GM21619 (cell line): ENCODE measurements around the gene PSMB2.
"Not testable (repeated sequence)": the region's sequence is repeated elsewhere in the genome, so short reads cannot be mapped to it uniquely, and the experiment has no call there.

ENCODE experiments used
- ATAC-seq: cut with Tn5 transposase; IDR thresholded peaks from one replicate; pipeline ENCODE4 v1.9.1; 2021; ENCODE audit not compliant: unreplicated experiment

Gene PSMB2

GRCh38 chr1:35641233-35641866 lies at the start of gene PSMB2:
Gene PSMB2, minus strand, starts transcription at chr1:35641526. Its CDS starts 94 bp downstream, at chr1:35641432.
- ATAC-seq = peak; percentile 81

GRCh38 chr1:35691080-35691479 lies 49.8 kb upstream of the PSMB2 start:
- ATAC-seq = no peak

- ATAC-seq = not testable (repeated sequence)
Observed at GRCh38 chr1:35690103-35690502, 48.8 kb upstream of the PSMB2 start.

- no peak for ATAC-seq
Observed at GRCh38 chr1:35688161-35688560, 46.8 kb upstream of the PSMB2 start.

GRCh38 chr1:35683012-35683411 lies 41.7 kb upstream of the PSMB2 start:
- no peak for ATAC-seq

GRCh38 chr1:35680271-35680670 lies 38.9 kb upstream of the PSMB2 start:
- no peak for ATAC-seq

GRCh38 chr1:35675773-35676172 lies 34.4 kb upstream of the PSMB2 start:
- ATAC-seq = no peak

- ATAC-seq = no peak
Observed at GRCh38 chr1:35674111-35674510, 32.8 kb upstream of the PSMB2 start.

- no peak for ATAC-seq
Observed at GRCh38 chr1:35672116-35672515, 30.8 kb upstream of the PSMB2 start.

- ATAC-seq = no peak
Observed at GRCh38 chr1:35668506-35668905, 27.2 kb upstream of the PSMB2 start.

GRCh38 chr1:35666916-35667315 lies 25.6 kb upstream of the PSMB2 start:
- no peak for ATAC-seq

GRCh38 chr1:35666216-35666615 lies 24.9 kb upstream of the PSMB2 start:
- ATAC-seq = no peak

- ATAC-seq = no peak
Observed at GRCh38 chr1:35663434-35663833, 22.1 kb upstream of the PSMB2 start.

- ATAC-seq = no peak
Observed at GRCh38 chr1:35661474-35661795, 20.1 kb upstream of the PSMB2 start.

- no peak for ATAC-seq
Observed at GRCh38 chr1:35660581-35661473, 19.5 kb upstream of the PSMB2 start.

- ATAC-seq = no peak
Observed at GRCh38 chr1:35659589-35659988, 18.3 kb upstream of the PSMB2 start.

- no peak for ATAC-seq
Observed at GRCh38 chr1:35657851-35658250, 16.5 kb upstream of the PSMB2 start.

- ATAC-seq = no peak
Observed at GRCh38 chr1:35656863-35657232, 15.5 kb upstream of the PSMB2 start.

GRCh38 chr1:35656148-35656862 lies 15.0 kb upstream of the PSMB2 start:
- no peak for ATAC-seq

- no peak for ATAC-seq
Observed at GRCh38 chr1:35655196-35655595, 13.9 kb upstream of the PSMB2 start.

GRCh38 chr1:35650416-35650815 lies 9.1 kb upstream of the PSMB2 start:
- no peak for ATAC-seq

GRCh38 chr1:35646043-35646442 lies 4.7 kb upstream of the PSMB2 start:
- ATAC-seq = no peak
